Adrenal gland (tissue), 12 donors: ENCODE data around the gene CEP85L. TPM values are rescaled to one million over a fixed set of nuclear protein-coding genes. Genes with fewer than 3 reads are reported as not detected.

Experiments
- DNase-seq, 7 donors: peaks; one replicate each; pipeline ENCODE4 v3.0.0-alpha.2; 2019 to 2020
- H3K27ac ChIP-seq, 5 donors: fragments of 200-600 bp; sonication (generic) in 4 of 5; 1 replicate in 3 of 5; 2 replicates in 2 of 5; pipeline versions ENCODE4 v1.5.1 to v1.8.0; 2016 to 2020; ENCODE audit warnings: mild to moderate bottlenecking in 1 of 5
- H3K27me3 ChIP-seq: fragments of 200-600 bp; 2 replicates; pipeline ENCODE4 v1.8.0; 2021
- H3K36me3 ChIP-seq, 2 donors: fragments of 200-600 bp; replicated peaks in 1 of 2; 1 replicate in 1 of 2; 2 replicates in 1 of 2; pipeline versions ENCODE4 v1.5.1 to v1.8.0; 2018 to 2022
- H3K4me1 ChIP-seq, 2 donors: fragments of 200-600 bp; replicated peaks in 1 of 2; 1 replicate in 1 of 2; 2 replicates in 1 of 2; pipeline versions ENCODE4 v1.5.1 to v1.8.0; 2018 to 2021
- H3K4me3 ChIP-seq, 4 donors: fragments of 200-600 bp; sonication (generic) in 3 of 4; one replicate each; pipeline ENCODE4 v1.5.1; 2016 to 2018
- H3K9me3 ChIP-seq, 3 donors: fragments of 200-600 bp; sonication (generic) in 1 of 3; replicated peaks in 1 of 3; 1 replicate in 2 of 3; 2 replicates in 1 of 3; pipeline versions ENCODE4 v1.5.1 to v1.8.0; 2016 to 2021
- POLR2A ChIP-seq, 2 donors: fragments of 450-650 bp; IDR thresholded peaks; one replicate each; pipeline ENCODE4 v1.6.1; 2017; ENCODE audit warnings: antibody characterized with exemption in 2 of 2, mild to moderate bottlenecking in 2 of 2, moderate library complexity in 1 of 2
- WGBS, 4 donors: extraction: QIAGEN DNeasy Blood & Tissue Kit in 2 of 4; methylation state at CpG; one replicate each; pipeline versions ENCODE4 v1.1.5 to v1.1.7; 2013 to 2017; 5-methylcytosine and 5-hydroxymethylcytosine counted together
- intact Hi-C, 2 donors: fragments of 100-400 bp; cut with DNase I; formaldehyde crosslinking; loops; one replicate each; pipeline versions ENCODE4 v1.14.1 to v1.15.0; 2022 to 2023
- polyA plus RNA-seq, 3 donors: library from polyadenylated mRNA; stranded (reverse); fragments of 200-250 nt in 2 of 3; fragments of 350-450 nt in 1 of 3; fragmentation: Illumina TruSeq in 1 of 3; extraction: RNeasy Lipid Tissue Mini Kit (QIAGEN cat#74804) in 1 of 3; gene quantifications; one replicate each; pipeline ENCODE4 v1.2.3, GENCODE V29; 2013 to 2014
- total RNA-seq, 9 donors: library from RNA; depleted of rRNA in 4 of 9; stranded (reverse); fragments of >200 nt in 4 of 9; fragments of 120-200 nt in 1 of 9; fragmentation: NEBNext Ultra II Directional in 1 of 9; extraction: Animal tissue kit (Norgen Biotek cat#: 25700) in 1 of 9; gene quantifications; one replicate each; pipeline versions ENCODE4 v1.1.0 to v1.2.4, GENCODE V29; 2013 to 2023
- TF ChIP-seq, protein P1 (sequence below), 6 experiments: fragments of 450-650 bp in 4 of 6; fragments of 200-600 bp in 2 of 6; sonication (generic) in 1 of 6; IDR thresholded peaks; 1 replicate in 5 of 6; 2 replicates in 1 of 6; pipeline versions ENCODE4 v1.5.1 to v1.8.0; 2016 to 2021; ENCODE audit warnings: antibody characterized with exemption in 6 of 6, mild to moderate bottlenecking in 2 of 6, moderate library complexity in 1 of 6
- donor health status: healthy with polysubstance abuse.
- donor health status: Bipolar disorder and iron deficiency.
- donor health status: DM: yes; HTN: yes; CAD: no.
- donor health status: DM: no; HTN: no; CAD: no.
- donor health status: DM: no; HTN: no; CAD: no.
- donor health status: DM: yes; HTN: yes; CAD: no.

The CEP85L gene
- total and polyA plus RNA-seq, 12 donors = 2.3 to 74.3 (median 23.3) TPM

DNA sequence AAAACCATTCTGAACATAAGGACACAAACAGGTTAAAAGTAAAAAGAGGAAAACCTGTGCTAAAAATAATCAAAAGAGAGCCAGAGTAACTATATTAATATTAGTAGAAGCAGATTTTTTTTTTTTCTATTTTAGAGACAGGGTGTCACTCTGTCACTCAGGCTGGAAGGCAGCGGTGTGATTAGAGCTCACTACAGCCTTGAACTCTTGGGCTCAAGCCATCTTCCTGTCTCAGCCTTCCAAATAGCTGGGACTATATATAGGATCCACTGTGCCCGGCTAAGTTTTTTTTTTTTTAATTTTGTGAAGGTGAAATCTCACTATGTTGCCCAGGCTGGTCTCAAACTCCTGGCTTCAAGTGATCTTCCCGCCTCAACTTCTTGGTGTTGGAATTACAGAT is 136.7 kb downstream of the CEP85L start:
- 49 to 62% (median 55%) methylated on average over 3 of the region's 3 CpGs for WGBS, 4 donors
- H3K4me3 ChIP-seq = no peak overlapping the region
- intact Hi-C loops = no loop called here
- no peak overlapping the region for H3K27ac ChIP-seq
- no peaks in the 10 kb centered on the region for H3K9me3 ChIP-seq
- peaks cover 0 to 17% of the 10 kb centered on the region in 2 donors for H3K4me1 ChIP-seq
- peak in 6 of 7 donors; percentile 20 to 75 (median 48) for DNase-seq
- no peaks in the 10 kb centered on the region for H3K36me3 ChIP-seq
- no peaks in the 10 kb centered on the region for H3K27me3 ChIP-seq
- no peak for TF ChIP-seq POLR2A (IDR thresholded peaks at IDR 0.05)
- TF ChIP-seq, protein P1, sequence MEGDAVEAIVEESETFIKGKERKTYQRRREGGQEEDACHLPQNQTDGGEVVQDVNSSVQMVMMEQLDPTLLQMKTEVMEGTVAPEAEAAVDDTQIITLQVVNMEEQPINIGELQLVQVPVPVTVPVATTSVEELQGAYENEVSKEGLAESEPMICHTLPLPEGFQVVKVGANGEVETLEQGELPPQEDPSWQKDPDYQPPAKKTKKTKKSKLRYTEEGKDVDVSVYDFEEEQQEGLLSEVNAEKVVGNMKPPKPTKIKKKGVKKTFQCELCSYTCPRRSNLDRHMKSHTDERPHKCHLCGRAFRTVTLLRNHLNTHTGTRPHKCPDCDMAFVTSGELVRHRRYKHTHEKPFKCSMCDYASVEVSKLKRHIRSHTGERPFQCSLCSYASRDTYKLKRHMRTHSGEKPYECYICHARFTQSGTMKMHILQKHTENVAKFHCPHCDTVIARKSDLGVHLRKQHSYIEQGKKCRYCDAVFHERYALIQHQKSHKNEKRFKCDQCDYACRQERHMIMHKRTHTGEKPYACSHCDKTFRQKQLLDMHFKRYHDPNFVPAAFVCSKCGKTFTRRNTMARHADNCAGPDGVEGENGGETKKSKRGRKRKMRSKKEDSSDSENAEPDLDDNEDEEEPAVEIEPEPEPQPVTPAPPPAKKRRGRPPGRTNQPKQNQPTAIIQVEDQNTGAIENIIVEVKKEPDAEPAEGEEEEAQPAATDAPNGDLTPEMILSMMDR (IDR thresholded peaks at IDR 0.05) = no peak

DNA sequence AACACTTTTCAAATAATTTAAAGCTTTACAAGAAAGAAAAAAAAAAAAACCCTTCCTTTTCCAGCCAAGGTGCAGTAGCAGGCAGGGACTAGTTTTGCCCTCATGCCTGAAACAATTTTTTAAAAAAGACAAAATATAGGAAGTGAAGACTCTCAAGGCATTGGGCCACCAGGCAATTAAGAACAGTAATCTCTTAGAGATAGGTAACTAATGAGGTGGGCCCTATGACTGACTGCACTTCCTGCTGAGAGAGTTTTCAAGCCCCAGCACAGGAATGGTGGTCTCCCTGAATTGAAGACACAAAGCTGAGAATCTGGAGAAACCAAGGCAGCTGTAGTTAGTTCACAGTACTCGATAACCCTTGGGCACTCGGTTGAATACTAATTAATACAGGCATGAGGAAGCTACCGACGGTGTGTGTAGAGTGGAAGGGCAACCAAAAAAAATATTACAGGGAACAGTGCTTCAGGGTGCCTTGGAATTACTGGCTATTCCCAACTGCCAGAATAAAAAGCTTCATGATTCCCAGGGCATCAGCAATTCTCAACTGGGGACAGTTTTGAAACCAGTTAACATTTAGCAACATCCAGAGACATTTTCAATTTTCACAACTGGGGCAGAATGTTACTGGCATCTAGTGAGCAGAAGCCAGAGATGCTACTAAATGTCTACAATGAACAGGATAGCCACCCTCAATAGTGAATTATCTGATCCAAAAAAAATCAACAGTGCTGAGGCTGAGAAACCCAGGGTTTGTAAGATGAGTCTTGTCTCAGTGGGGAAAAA is 139.3 kb downstream of the CEP85L start:
- Histone ChIP-seq H3K9me3 (no peaks in the 10 kb centered on the region), H3K27ac (no peak overlapping the region), H3K36me3 (no peaks in the 10 kb centered on the region), H3K4me1 (peaks cover 0 to 22% of the 10 kb centered on the region in 2 donors), H3K4me3 (no peak overlapping the region), H3K27me3 (no peaks in the 10 kb centered on the region)
- 90 to 96% (median 94%) methylated on average over 4 of the region's 4 CpGs for WGBS, 4 donors
- TF ChIP-seq POLR2A (IDR thresholded peaks at IDR 0.05) = no peak
- TF ChIP-seq, protein P1 (IDR thresholded peaks at IDR 0.05) = no peak
- no peak for DNase-seq
- intact Hi-C loops = no loop called here

GRCh38 chr6:118509009-118509617 is 142.3 kb downstream of the CEP85L start:
- no peaks in the 10 kb centered on the region for H3K27me3 ChIP-seq
- no peak overlapping the region for H3K4me3 ChIP-seq
- no peak for TF ChIP-seq POLR2A (IDR thresholded peaks at IDR 0.05)
- TF ChIP-seq, protein P1 (IDR thresholded peaks at IDR 0.05) = peak; percentile 34 to 65 (median 54)
- no peaks in the 10 kb centered on the region for H3K9me3 ChIP-seq
- H3K27ac ChIP-seq = no peak overlapping the region
- H3K4me1 ChIP-seq = peaks cover 0 to 10% of the 10 kb centered on the region in 2 donors
- 42 to 52% (median 45%) methylated on average over 3 of the region's 3 CpGs for WGBS, 4 donors
- intact Hi-C loops = loop anchor here (5.0 to 10.0 kb wide), 2 partner anchors 224 to 227 kb away; no protein-coding TSS in a partner anchor
- DNase-seq = peak in 2 of 7 donors; percentile 30 to 49
- H3K36me3 ChIP-seq = no peaks in the 10 kb centered on the region

- Histone ChIP-seq H3K27ac (no peak overlapping the region), H3K27me3 (no peaks in the 10 kb centered on the region), H3K4me3 (no peak overlapping the region), H3K4me1 (peaks cover 0 to 5% of the 10 kb centered on the region in 2 donors), H3K36me3 (no peaks in the 10 kb centered on the region), H3K9me3 (peaks cover 0 to 6% (median 0%) of the 10 kb centered on the region in 3 donors)
- no peak for DNase-seq
- TF ChIP-seq, protein P1 (IDR thresholded peaks at IDR 0.05) = no peak
- no peak for TF ChIP-seq POLR2A (IDR thresholded peaks at IDR 0.05)
- intact Hi-C loops = loop anchor here (5.0 to 10.0 kb wide), 2 partner anchors 223 to 225 kb away; no protein-coding TSS in a partner anchor
- 96 to 100% (median 98%) methylated on average over 1 of the region's 1 CpG for WGBS, 4 donors
These were observed 143.8 kb downstream of the CEP85L start for GRCh38 chr6:118507636-118508035.
